ENCODE data around the gene REEP2. TPM values are rescaled to one million over a fixed set of nuclear protein-coding genes. Genes with fewer than 3 reads are reported as not detected.

Gene REEP2
- total RNA-seq, 1 experiment from 2014 or later: 4.5 TPM

GRCh38 chr5:138435943-138436342 is 2.9 kb upstream of the REEP2 start:
- no peaks in the 10 kb centered on the region for H3K36me3 ChIP-seq (ENCODE audit: control insufficient read depth, insufficient read depth, low read length)
- DNase-seq: no peak
- no peaks in the 10 kb centered on the region for H3K9me3 Mint-ChIP-seq (ENCODE audit: unreplicated experiment)
- H3K36me3 Mint-ChIP-seq (ENCODE audit: insufficient read depth, unreplicated experiment): peaks cover 56% of the 10 kb centered on the region
- TF ChIP-seq CTCF (IDR thresholded peaks at IDR 0.05; ENCODE audit: insufficient read depth in 1 of 2, low read depth in 1 of 2, low read length in 1 of 2, severe bottlenecking in 1 of 2, unreplicated experiment in 1 of 2): no peak
- H3K27ac Mint-ChIP-seq (ENCODE audit: unreplicated experiment): no peak overlapping the region
- ChIA-PET CTCF (no interaction called here), POLR2A (no interaction called here)
- peaks cover 4% of the 10 kb centered on the region; the same call in 1 of the 2 replicates for H3K4me1 ChIP-seq
- BruUV-seq (replicated peaks): no TSS peak
- H3K9me3 ChIP-seq: no peaks in the 10 kb centered on the region
- H3K4me3 ChIP-seq (ENCODE audit: low read depth, low read length): no peak overlapping the region
- intact Hi-C loops (cut with micrococcal nuclease; ENCODE audit: unreplicated experiment): no loop called here
- no peak overlapping the region for H3K4me3 Mint-ChIP-seq (ENCODE audit: unreplicated experiment)
- no peaks in the 10 kb centered on the region for H3K27me3 Mint-ChIP-seq (ENCODE audit: insufficient read depth, unreplicated experiment)
- H3K4me1 Mint-ChIP-seq (ENCODE audit: low read depth, unreplicated experiment): no peaks in the 10 kb centered on the region
- H3K27me3 ChIP-seq (replicated peaks; ENCODE audit: control insufficient read depth, insufficient read depth, low read length): no peaks in the 10 kb centered on the region

GRCh38 chr5:138438003-138438723 is 694 bp upstream of the REEP2 start:
- peaks cover 4% of the 10 kb centered on the region; the same call in 1 of the 2 replicates for H3K4me1 ChIP-seq
- peak overlapping the region; percentile 51 for H3K27ac Mint-ChIP-seq (ENCODE audit: unreplicated experiment)
- H3K9me3 Mint-ChIP-seq (ENCODE audit: unreplicated experiment): no peaks in the 10 kb centered on the region
- BruUV-seq (replicated peaks): no TSS peak
- no peak for TF ChIP-seq CTCF (IDR thresholded peaks at IDR 0.05; ENCODE audit: insufficient read depth in 1 of 2, low read depth in 1 of 2, low read length in 1 of 2, severe bottlenecking in 1 of 2, unreplicated experiment in 1 of 2)
- no peak for DNase-seq
- H3K4me3 ChIP-seq (ENCODE audit: low read depth, low read length): peak overlapping the region; percentile 56
- no peaks in the 10 kb centered on the region for H3K9me3 ChIP-seq
- POLR2A ChIA-PET: interaction anchor here (0.5 kb wide), 1 partner anchor 25 kb away, joined by 3 read pairs; no protein-coding TSS in a partner anchor
- no peaks in the 10 kb centered on the region for H3K4me1 Mint-ChIP-seq (ENCODE audit: low read depth, unreplicated experiment)
- intact Hi-C loops (cut with micrococcal nuclease; ENCODE audit: unreplicated experiment): no loop called here
- H3K36me3 ChIP-seq (ENCODE audit: control insufficient read depth, insufficient read depth, low read length): no peaks in the 10 kb centered on the region
- no peaks in the 10 kb centered on the region for H3K27me3 Mint-ChIP-seq (ENCODE audit: insufficient read depth, unreplicated experiment)
- H3K36me3 Mint-ChIP-seq (ENCODE audit: insufficient read depth, unreplicated experiment): peaks cover 34% of the 10 kb centered on the region
- no peaks in the 10 kb centered on the region for H3K27me3 ChIP-seq (replicated peaks; ENCODE audit: control insufficient read depth, insufficient read depth, low read length)
- CTCF ChIA-PET: interaction anchor here (1.3 to 2.1 kb wide), 3 partner anchors 11 to 85 kb away, joined by 4 to 12 read pairs (median 7); no protein-coding TSS in a partner anchor
- peak overlapping the region; percentile 78 for H3K4me3 Mint-ChIP-seq (ENCODE audit: unreplicated experiment)

GRCh38 chr5:138439477-138440158 is 761 bp downstream of the REEP2 start:
- CTCF ChIA-PET: interaction anchor here (2.1 kb wide), 1 partner anchor 10 kb away, joined by 12 read pairs; no protein-coding TSS in a partner anchor
- H3K4me3 ChIP-seq (ENCODE audit: low read depth, low read length): peak overlapping the region; percentile 56
- H3K36me3 Mint-ChIP-seq (ENCODE audit: insufficient read depth, unreplicated experiment): peaks cover 19% of the 10 kb centered on the region
- intact Hi-C loops (cut with micrococcal nuclease; ENCODE audit: unreplicated experiment): no loop called here
- H3K4me3 Mint-ChIP-seq (ENCODE audit: unreplicated experiment): peak overlapping the region; percentile 78
- H3K4me1 Mint-ChIP-seq (ENCODE audit: low read depth, unreplicated experiment): no peaks in the 10 kb centered on the region
- peaks cover 4% of the 10 kb centered on the region for H3K4me1 ChIP-seq
- H3K36me3 ChIP-seq (ENCODE audit: control insufficient read depth, insufficient read depth, low read length): no peaks in the 10 kb centered on the region
- no TSS peak for BruUV-seq (replicated peaks)
- TF ChIP-seq CTCF (IDR thresholded peaks at IDR 0.05; ENCODE audit: insufficient read depth in 1 of 2, low read depth in 1 of 2, low read length in 1 of 2, severe bottlenecking in 1 of 2, unreplicated experiment in 1 of 2): no peak
- H3K27me3 ChIP-seq (replicated peaks; ENCODE audit: control insufficient read depth, insufficient read depth, low read length): no peaks in the 10 kb centered on the region
- POLR2A ChIA-PET: no interaction called here
- H3K9me3 ChIP-seq: no peaks in the 10 kb centered on the region
- H3K27ac Mint-ChIP-seq (ENCODE audit: unreplicated experiment): no peak overlapping the region
- H3K9me3 Mint-ChIP-seq (ENCODE audit: unreplicated experiment): no peaks in the 10 kb centered on the region
- H3K27me3 Mint-ChIP-seq (ENCODE audit: insufficient read depth, unreplicated experiment): no peaks in the 10 kb centered on the region
- DNase-seq: no peak
